Hepatocyte (in vitro differentiated cells): Measurements from ENCODE around the gene HDAC5.

ENCODE experiments used
- CTCF ChIP-seq: fragments of 200-600 bp; sonication (generic); IDR thresholded peaks from 2 replicates; pipeline ENCODE4 v1.5.1; 2016; ENCODE audit warnings: antibody characterized with exemption, mild to moderate bottlenecking; ENCODE audit not compliant: poor library complexity
- EZH2 ChIP-seq: fragments of 200-600 bp; sonication (generic); IDR thresholded peaks from 2 replicates; pipeline ENCODE4 v1.6.1; 2016; ENCODE audit warnings: antibody characterized with exemption, mild to moderate bottlenecking, borderline replicate concordance

GRCh38 chr17:44043272-44043696, 80.2 kb downstream of the HDAC5 start:
- TF ChIP-seq EZH2: no peak
- TF ChIP-seq CTCF: no peak
